Tibial nerve (tissue), 4 donors: Measurements from ENCODE around the gene RETREG1.

Experiments used
- CTCF ChIP-seq, 5 experiments: fragments of 200-600 bp in 3 of 5; fragments of 450-650 bp in 2 of 5; sonication (generic) in 3 of 5; IDR thresholded peaks; one replicate each; pipeline ENCODE4 v1.5.1; 2016 to 2019; ENCODE audit warnings: antibody characterized with exemption in 5 of 5, mild to moderate bottlenecking in 3 of 5, moderate library complexity in 2 of 5
- EP300 ChIP-seq, 2 donors: sonication (generic); formaldehyde crosslinking; IDR thresholded peaks; one replicate each; pipeline ENCODE4 v1.6.1; 2017; ENCODE audit warnings: antibody characterized with exemption in 2 of 2, mild to moderate bottlenecking in 1 of 2
- POLR2A ChIP-seq, 2 donors: fragments of 450-650 bp; IDR thresholded peaks; one replicate each; pipeline ENCODE4 v1.6.1; 2017; ENCODE audit warnings: antibody characterized with exemption in 2 of 2, mild to moderate bottlenecking in 2 of 2, moderate library complexity in 2 of 2

GRCh38 chr5:16559702-16560101 lies 57.1 kb downstream of the RETREG1 start:
- TF ChIP-seq CTCF (IDR thresholded peaks at IDR 0.05) (no peak), EP300 (IDR thresholded peaks at IDR 0.05) (no peak), POLR2A (IDR thresholded peaks at IDR 0.05) (no peak)
